ENCODE measurements around the gene KCNMB2. TPM values are rescaled to one million over a fixed set of nuclear protein-coding genes. Genes with fewer than 3 reads are reported as not detected.

The KCNMB2 gene
- total RNA-seq, 1 experiment from 2014 or later = not detected

GRCh38 chr3:178684881-178685590 lies 148.8 kb downstream of the KCNMB2 start (continued):
- no peak; the same call in 1 of the 2 replicates for TF ChIP-seq USF1 (CRISPR knock-in tag; IDR thresholded peaks at IDR 0.05)
- no peak for TF ChIP-seq AR (CRISPR knock-in tag; IDR thresholded peaks at IDR 0.05)
- no peak for TF ChIP-seq TCF7 (CRISPR knock-in tag; IDR thresholded peaks at IDR 0.05; ENCODE audit: low read depth)
- no peak for TF ChIP-seq GTF2I (CRISPR knock-in tag; conservative IDR thresholded peaks at IDR 0.05)

GRCh38 chr3:178685591-178685906 lies 149.3 kb downstream of the KCNMB2 start:
- H3K36me3 Mint-ChIP-seq = no peaks in the 10 kb centered on the region
- ChIA-PET POLR2A (no interaction called here), CTCF (no interaction called here)
- H3K27ac Mint-ChIP-seq = no peak overlapping the region
- no peak overlapping the region for H3K4me3 Mint-ChIP-seq
- no peak for DNase-seq (ENCODE audit: low spot score)
- peaks cover 9% of the 10 kb centered on the region for H3K9me3 Mint-ChIP-seq
- ATAC-seq = no peak
- H3K4me1 Mint-ChIP-seq = no peaks in the 10 kb centered on the region
- H3K27me3 Mint-ChIP-seq (ENCODE audit: low read depth) = no peaks in the 10 kb centered on the region
- TF ChIP-seq, protein P1, sequence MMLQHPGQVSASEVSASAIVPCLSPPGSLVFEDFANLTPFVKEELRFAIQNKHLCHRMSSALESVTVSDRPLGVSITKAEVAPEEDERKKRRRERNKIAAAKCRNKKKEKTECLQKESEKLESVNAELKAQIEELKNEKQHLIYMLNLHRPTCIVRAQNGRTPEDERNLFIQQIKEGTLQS (CRISPR knock-in tag; conservative IDR thresholded peaks at IDR 0.05) = no peak
- TF ChIP-seq AFF4 (CRISPR knock-in tag; IDR thresholded peaks at IDR 0.05; ENCODE audit: borderline replicate concordance) = no peak
- TF ChIP-seq, protein P2, sequence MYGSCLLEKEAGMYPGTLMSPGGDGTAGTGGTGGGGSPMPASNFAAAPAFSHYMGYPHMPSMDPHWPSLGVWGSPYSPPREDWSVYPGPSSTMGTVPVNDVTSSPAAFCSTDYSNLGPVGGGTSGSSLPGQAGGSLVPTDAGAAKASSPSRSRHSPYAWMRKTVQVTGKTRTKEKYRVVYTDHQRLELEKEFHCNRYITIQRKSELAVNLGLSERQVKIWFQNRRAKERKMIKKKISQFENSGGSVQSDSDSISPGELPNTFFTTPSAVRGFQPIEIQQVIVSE (CRISPR knock-in tag; IDR thresholded peaks at IDR 0.05; ENCODE audit: borderline replicate concordance) = no peak
- TF ChIP-seq, protein P3, sequence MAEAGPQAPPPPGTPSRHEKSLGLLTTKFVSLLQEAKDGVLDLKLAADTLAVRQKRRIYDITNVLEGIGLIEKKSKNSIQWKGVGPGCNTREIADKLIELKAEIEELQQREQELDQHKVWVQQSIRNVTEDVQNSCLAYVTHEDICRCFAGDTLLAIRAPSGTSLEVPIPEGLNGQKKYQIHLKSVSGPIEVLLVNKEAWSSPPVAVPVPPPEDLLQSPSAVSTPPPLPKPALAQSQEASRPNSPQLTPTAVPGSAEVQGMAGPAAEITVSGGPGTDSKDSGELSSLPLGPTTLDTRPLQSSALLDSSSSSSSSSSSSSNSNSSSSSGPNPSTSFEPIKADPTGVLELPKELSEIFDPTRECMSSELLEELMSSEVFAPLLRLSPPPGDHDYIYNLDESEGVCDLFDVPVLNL (CRISPR knock-in tag; IDR thresholded peaks at IDR 0.05; ENCODE audit: borderline replicate concordance, low read depth) = no peak
- no peak for TF ChIP-seq GABPB1 (CRISPR knock-in tag; IDR thresholded peaks at IDR 0.05)
- TF ChIP-seq CREB1 (CRISPR knock-in tag; IDR thresholded peaks at IDR 0.05) = no peak
- no peak for TF ChIP-seq TEAD1 (CRISPR knock-in tag; IDR thresholded peaks at IDR 0.05)
- no peak for TF ChIP-seq SOX15 (CRISPR knock-in tag; IDR thresholded peaks at IDR 0.05)
- TF ChIP-seq ZNF416 (CRISPR knock-in tag; IDR thresholded peaks at IDR 0.05) = no peak
- TF ChIP-seq TEAD4 (CRISPR knock-in tag; IDR thresholded peaks at IDR 0.05) = no peak
- TF ChIP-seq, protein P4, sequence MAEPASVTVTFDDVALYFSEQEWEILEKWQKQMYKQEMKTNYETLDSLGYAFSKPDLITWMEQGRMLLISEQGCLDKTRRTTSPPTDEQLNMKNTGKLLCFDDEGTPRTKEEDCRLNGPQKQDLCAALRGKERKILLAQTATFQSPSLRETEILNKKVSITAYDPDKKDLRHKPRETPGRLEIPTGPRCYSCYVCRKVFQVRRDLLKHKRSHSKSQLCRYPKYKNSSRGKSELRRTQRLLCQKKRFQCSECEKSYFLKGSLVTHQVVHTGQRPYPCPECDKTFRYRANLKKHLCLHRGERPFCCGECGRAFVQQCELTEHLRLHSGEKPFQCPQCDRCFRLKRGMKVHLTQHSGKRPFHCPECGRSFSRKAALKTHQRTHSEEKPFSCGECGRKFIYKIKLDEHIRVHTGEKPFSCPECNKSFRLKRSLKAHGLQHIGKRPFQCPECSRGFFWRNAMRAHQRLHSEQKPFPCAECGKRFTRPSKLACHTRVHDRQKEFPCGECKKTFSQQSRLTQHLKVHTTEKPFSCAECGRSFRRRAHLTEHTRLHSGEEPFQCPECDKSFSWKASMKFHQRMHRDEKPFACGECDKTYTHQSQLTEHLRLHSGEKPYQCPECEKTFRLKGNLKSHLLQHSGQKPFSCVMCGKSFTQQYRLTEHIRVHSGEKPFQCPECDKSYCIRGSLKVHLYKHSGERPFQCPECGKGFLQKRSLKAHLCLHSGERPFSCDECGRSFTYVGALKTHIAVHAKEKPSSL (CRISPR knock-in tag; conservative IDR thresholded peaks at IDR 0.05) = no peak
- no peak for TF ChIP-seq ZNF232 (CRISPR knock-in tag; IDR thresholded peaks at IDR 0.05)
- TF ChIP-seq, protein P5, sequence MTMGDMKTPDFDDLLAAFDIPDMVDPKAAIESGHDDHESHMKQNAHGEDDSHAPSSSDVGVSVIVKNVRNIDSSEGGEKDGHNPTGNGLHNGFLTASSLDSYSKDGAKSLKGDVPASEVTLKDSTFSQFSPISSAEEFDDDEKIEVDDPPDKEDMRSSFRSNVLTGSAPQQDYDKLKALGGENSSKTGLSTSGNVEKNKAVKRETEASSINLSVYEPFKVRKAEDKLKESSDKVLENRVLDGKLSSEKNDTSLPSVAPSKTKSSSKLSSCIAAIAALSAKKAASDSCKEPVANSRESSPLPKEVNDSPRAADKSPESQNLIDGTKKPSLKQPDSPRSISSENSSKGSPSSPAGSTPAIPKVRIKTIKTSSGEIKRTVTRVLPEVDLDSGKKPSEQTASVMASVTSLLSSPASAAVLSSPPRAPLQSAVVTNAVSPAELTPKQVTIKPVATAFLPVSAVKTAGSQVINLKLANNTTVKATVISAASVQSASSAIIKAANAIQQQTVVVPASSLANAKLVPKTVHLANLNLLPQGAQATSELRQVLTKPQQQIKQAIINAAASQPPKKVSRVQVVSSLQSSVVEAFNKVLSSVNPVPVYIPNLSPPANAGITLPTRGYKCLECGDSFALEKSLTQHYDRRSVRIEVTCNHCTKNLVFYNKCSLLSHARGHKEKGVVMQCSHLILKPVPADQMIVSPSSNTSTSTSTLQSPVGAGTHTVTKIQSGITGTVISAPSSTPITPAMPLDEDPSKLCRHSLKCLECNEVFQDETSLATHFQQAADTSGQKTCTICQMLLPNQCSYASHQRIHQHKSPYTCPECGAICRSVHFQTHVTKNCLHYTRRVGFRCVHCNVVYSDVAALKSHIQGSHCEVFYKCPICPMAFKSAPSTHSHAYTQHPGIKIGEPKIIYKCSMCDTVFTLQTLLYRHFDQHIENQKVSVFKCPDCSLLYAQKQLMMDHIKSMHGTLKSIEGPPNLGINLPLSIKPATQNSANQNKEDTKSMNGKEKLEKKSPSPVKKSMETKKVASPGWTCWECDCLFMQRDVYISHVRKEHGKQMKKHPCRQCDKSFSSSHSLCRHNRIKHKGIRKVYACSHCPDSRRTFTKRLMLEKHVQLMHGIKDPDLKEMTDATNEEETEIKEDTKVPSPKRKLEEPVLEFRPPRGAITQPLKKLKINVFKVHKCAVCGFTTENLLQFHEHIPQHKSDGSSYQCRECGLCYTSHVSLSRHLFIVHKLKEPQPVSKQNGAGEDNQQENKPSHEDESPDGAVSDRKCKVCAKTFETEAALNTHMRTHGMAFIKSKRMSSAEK (CRISPR knock-in tag; IDR thresholded peaks at IDR 0.05; ENCODE audit: borderline replicate concordance) = no peak
- TF ChIP-seq FOXJ3 (CRISPR knock-in tag; IDR thresholded peaks at IDR 0.05; ENCODE audit: borderline replicate concordance) = no peak
- no peak for TF ChIP-seq JAZF1 (CRISPR knock-in tag; IDR thresholded peaks at IDR 0.05)
- TF ChIP-seq NFATC4 (CRISPR knock-in tag; IDR thresholded peaks at IDR 0.05) = no peak
